Measurements from ENCODE around the gene PLEKHG7. TPM values are rescaled to one million over a fixed set of nuclear protein-coding genes. Genes with fewer than 3 reads are reported as not detected.

Gene PLEKHG7
- total and polyA plus RNA-seq, 10 of the 15 experiments (the other 5 are each of a cell fraction or from before 2014, with no cell fraction given) = 0.16 to 1.3 (median 0.65) TPM; not detected in 1

GRCh38 chr12:92737855-92738850 is 35.4 kb downstream of the PLEKHG7 start:
- DNase-seq (ENCODE audit: low read depth, low spot score) (no peak), FAIRE-seq (no peak), ATAC-seq (no peak)
- Histone ChIP-seq H3K9me3 (replicated peaks; ENCODE audit: control insufficient read depth, insufficient read depth, low read length) (no peaks in the 10 kb centered on the region), H3K4me1 (ENCODE audit: control insufficient read depth, insufficient read depth, low read length) (no peaks in the 10 kb centered on the region), H3K4me2 (ENCODE audit: control insufficient read depth, insufficient read depth) (no peak overlapping the region), H2AFZ (ENCODE audit: control insufficient read depth, low read depth, low read length) (no peak overlapping the region), H4K20me1 (ENCODE audit: control insufficient read depth, insufficient read depth) (no peaks in the 10 kb centered on the region), H3K27me3 (replicated peaks in 1 of 2; ENCODE audit: control insufficient read depth in 2 of 2, insufficient read depth in 2 of 2, low read length in 1 of 2) (no peaks in the 10 kb centered on the region; a peak in 1 of 4 replicates), H3K4me3 (no peak overlapping the region), H3K27ac (ENCODE audit: control insufficient read depth, insufficient read depth) (no peak overlapping the region), H3K79me2 (ENCODE audit: control insufficient read depth, insufficient read depth, low read length) (no peaks in the 10 kb centered on the region), H3K36me3 (ENCODE audit: control insufficient read depth in 2 of 2, insufficient read depth in 2 of 2, low read length in 1 of 2) (no peaks in the 10 kb centered on the region), H3K9ac (ENCODE audit: control insufficient read depth, insufficient read depth, low read length) (no peak overlapping the region)
- RAD21 ChIA-PET (ENCODE audit: unreplicated experiment) = no interaction called here
- no peak for TF ChIP-seq CREB1 (IDR thresholded peaks at IDR 0.05; ENCODE audit: low read depth)
- in situ Hi-C loops (cut with MboI) = no loop called here
- intact Hi-C loops (cut with micrococcal nuclease; ENCODE audit: unreplicated experiment) = no loop called here
- POLR2A ChIA-PET = no interaction called here
- WGBS (ENCODE audit: insufficient coverage, insufficient replicate concordance, low lambda C conversion rate, missing lambda C conversion rate) = 86% methylated on average over 7 of the region's 7 CpGs
- no TSS peak for BruUV-seq (replicated peaks)
- CTCF ChIA-PET = interaction anchor here (0.7 to 1.5 kb wide), 2 partner anchors 24 to 31 kb away, joined by 3 read pairs; no protein-coding TSS in a partner anchor
- SMC1A ChIA-PET (ENCODE audit: uncharacterized antibody, unreplicated experiment) = interaction anchor here (1.5 kb wide), 1 partner anchor 20 kb away, joined by 4 read pairs; no protein-coding TSS in a partner anchor

GRCh38 chr12:92739113-92739512 is 36.3 kb downstream of the PLEKHG7 start:
- intact Hi-C loops (cut with micrococcal nuclease; ENCODE audit: unreplicated experiment) = no loop called here
- POLR2A ChIA-PET = no interaction called here
- no peak for FAIRE-seq

More at GRCh38 chr12:92739113-92739512, 36.3 kb downstream of the PLEKHG7 start:
- BruUV-seq (replicated peaks) = no TSS peak
- TF ChIP-seq BACH1 (IDR thresholded peaks at IDR 0.05; ENCODE audit: borderline replicate concordance) (no peak), NFYB (IDR thresholded peaks at IDR 0.05; ENCODE audit: insufficient read depth, low read depth, low read length) (0 out of 2 replicates have a peak, but pooled peaks have one; percentile 30)
- H3K9ac ChIP-seq (ENCODE audit: control insufficient read depth, insufficient read depth, low read length) = no peak overlapping the region
- no peak overlapping the region for H3K4me3 ChIP-seq
- H3K4me1 ChIP-seq (ENCODE audit: control insufficient read depth, insufficient read depth, low read length) = no peaks in the 10 kb centered on the region
- ATAC-seq = no peak
- ChIA-PET SMC1A (ENCODE audit: uncharacterized antibody, unreplicated experiment) (interaction anchor here (0.9 to 1.5 kb wide), 2 partner anchors 9 to 19 kb away, joined by 3 to 4 read pairs; no protein-coding TSS in a partner anchor), CTCF (interaction anchor here (0.7 to 1.5 kb wide), 3 partner anchors 23 to 359 kb away, joined by 3 read pairs; no protein-coding TSS in a partner anchor), RAD21 (ENCODE audit: unreplicated experiment) (no interaction called here)
- no peak overlapping the region for H3K4me2 ChIP-seq (ENCODE audit: control insufficient read depth, insufficient read depth)
- H3K27ac ChIP-seq (ENCODE audit: control insufficient read depth, insufficient read depth) = no peak overlapping the region
- H3K27me3 ChIP-seq (replicated peaks in 1 of 2; ENCODE audit: control insufficient read depth in 2 of 2, insufficient read depth in 2 of 2, low read length in 1 of 2) = no peaks in the 10 kb centered on the region; a peak in 1 of 4 replicates
- no peaks in the 10 kb centered on the region for H3K36me3 ChIP-seq (ENCODE audit: control insufficient read depth in 2 of 2, insufficient read depth in 2 of 2, low read length in 1 of 2)
- H2AFZ ChIP-seq (ENCODE audit: control insufficient read depth, low read depth, low read length) = no peak overlapping the region
- WGBS (ENCODE audit: insufficient coverage, insufficient replicate concordance, low lambda C conversion rate, missing lambda C conversion rate) = 73% methylated on average over 4 of the region's 4 CpGs
- no peak for DNase-seq (ENCODE audit: low read depth, low spot score)
- no peaks in the 10 kb centered on the region for H3K9me3 ChIP-seq (replicated peaks; ENCODE audit: control insufficient read depth, insufficient read depth, low read length)
- in situ Hi-C loops (cut with MboI) = no loop called here
- no peaks in the 10 kb centered on the region for H4K20me1 ChIP-seq (ENCODE audit: control insufficient read depth, insufficient read depth)
- H3K79me2 ChIP-seq (ENCODE audit: control insufficient read depth, insufficient read depth, low read length) = no peaks in the 10 kb centered on the region
